ENCODE data around the gene STARD8. TPM values are rescaled to one million over a fixed set of nuclear protein-coding genes. Genes with fewer than 3 reads are reported as not detected.

The STARD8 gene
- total and polyA plus RNA-seq, 4 experiments from 2014 or later, result 0.14 to 0.86 (median 0.47) TPM; not detected in 1

DNA sequence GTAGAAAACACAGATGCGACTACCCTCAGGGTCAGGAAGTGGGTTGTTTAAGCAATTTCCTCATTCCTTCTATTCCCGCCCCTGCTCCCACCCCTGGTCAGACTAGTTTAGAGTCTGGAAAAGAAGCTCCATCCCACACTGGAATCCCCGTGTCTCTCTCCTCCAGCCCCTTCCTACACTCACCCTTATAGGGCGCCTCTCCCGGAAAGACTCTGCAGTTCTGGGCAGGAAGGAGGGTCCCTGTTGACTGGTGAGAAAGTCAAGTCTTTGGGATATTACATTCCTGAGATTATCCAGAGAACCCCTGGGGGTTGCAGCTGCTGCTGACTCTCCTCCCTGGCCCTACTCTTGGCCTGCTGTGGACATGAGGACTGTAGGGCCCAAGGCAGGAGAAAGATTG, 11.9 kb downstream of the STARD8 start:
- DNase-seq, result no peak
- Histone ChIP-seq H3K27ac (ENCODE audit: low read depth, low read length) (no peak overlapping the region), H3K4me1 (ENCODE audit: insufficient read depth, low read length) (no peaks in the 10 kb centered on the region), H3K27me3 (ENCODE audit: insufficient read depth, low read length) (no peaks in the 10 kb centered on the region), H3K36me3 (ENCODE audit: insufficient read depth, low read length) (no peaks in the 10 kb centered on the region), H3K4me3 (ENCODE audit: low read length in 2 of 2) (no peak overlapping the region), H3K9me3 (ENCODE audit: control insufficient read depth in 1 of 2, low read length in 2 of 2) (no peaks in the 10 kb centered on the region)
- no peaks in the 10 kb centered on the region for H3K4me1 Mint-ChIP-seq
- no peaks in the 10 kb centered on the region for H3K27me3 Mint-ChIP-seq
- ChIA-PET CTCF (ENCODE audit: partially characterized antibody) (no interaction called here), POLR2A (ENCODE audit: partially characterized antibody) (no interaction called here)
- H3K4me3 Mint-ChIP-seq, result no peak overlapping the region
- peaks cover 0 to 1% (median 0%) of the 10 kb centered on the region in 8 donors for H3K9me3 Mint-ChIP-seq
- no peaks in the 10 kb centered on the region for H3K36me3 Mint-ChIP-seq
- intact Hi-C loops (cut with micrococcal nuclease), result no loop called here
- H3K27ac Mint-ChIP-seq, result no peak overlapping the region

DNA sequence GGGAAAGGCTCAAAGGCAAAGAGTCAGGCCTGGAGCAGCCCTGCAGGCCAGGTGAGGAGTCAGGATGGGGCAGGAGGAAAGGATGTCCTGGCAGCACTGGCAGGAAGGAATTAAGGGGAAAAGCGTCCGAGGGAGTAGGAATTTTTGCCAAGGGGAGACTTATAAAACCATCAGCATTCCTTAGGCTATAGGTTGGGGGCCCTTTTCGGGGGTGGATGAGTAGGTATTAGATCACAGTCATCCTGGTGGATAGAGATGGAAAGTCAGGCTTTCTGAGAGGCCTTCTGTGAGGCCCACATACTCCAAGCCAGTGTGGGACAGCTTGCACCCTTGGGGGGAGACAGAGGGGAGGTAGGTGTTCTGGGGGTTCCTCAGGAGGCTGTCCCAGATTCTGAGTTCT, 12.3 kb downstream of the STARD8 start:
- no peaks in the 10 kb centered on the region for H3K4me1 Mint-ChIP-seq
- POLR2A ChIA-PET (ENCODE audit: partially characterized antibody), result no interaction called here

DNA sequence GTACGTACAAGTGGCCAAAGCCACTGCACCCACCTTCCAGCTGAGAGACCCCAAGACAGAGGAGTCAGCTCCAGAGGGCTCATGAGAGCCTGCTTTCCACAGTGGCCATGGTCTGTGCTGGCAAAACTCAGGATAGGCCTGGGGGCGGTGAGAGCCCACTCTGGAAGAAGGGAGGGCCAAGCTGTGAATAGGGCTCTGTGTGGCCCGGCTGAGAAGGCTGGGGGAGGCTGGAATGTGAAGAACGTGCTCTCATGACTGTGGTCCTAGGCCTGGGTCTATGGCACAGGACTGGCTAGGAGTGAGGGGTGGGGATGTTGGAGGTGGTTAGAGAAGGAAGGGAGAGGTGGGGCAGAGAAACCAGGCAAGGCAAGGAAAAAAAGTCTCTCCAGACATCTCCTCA, 13.3 kb downstream of the STARD8 start:
- ChIA-PET POLR2A (ENCODE audit: partially characterized antibody) (no interaction called here), CTCF (ENCODE audit: partially characterized antibody) (no interaction called here)
- DNase-seq, result no peak
- H3K27me3 Mint-ChIP-seq, result no peaks in the 10 kb centered on the region
- Histone ChIP-seq H3K36me3 (ENCODE audit: insufficient read depth, low read length) (no peaks in the 10 kb centered on the region), H3K9me3 (ENCODE audit: control insufficient read depth in 1 of 2, low read length in 2 of 2) (no peaks in the 10 kb centered on the region), H3K27ac (ENCODE audit: low read depth, low read length) (no peak overlapping the region), H3K4me3 (ENCODE audit: low read length in 2 of 2) (no peak overlapping the region), H3K27me3 (ENCODE audit: insufficient read depth, low read length) (no peaks in the 10 kb centered on the region), H3K4me1 (ENCODE audit: insufficient read depth, low read length) (no peaks in the 10 kb centered on the region)
- peaks cover 0 to 2% (median 0%) of the 10 kb centered on the region in 8 donors for H3K9me3 Mint-ChIP-seq
- H3K4me3 Mint-ChIP-seq, result no peak overlapping the region
- no peaks in the 10 kb centered on the region for H3K4me1 Mint-ChIP-seq
- no peaks in the 10 kb centered on the region for H3K36me3 Mint-ChIP-seq
- no peak overlapping the region for H3K27ac Mint-ChIP-seq
- intact Hi-C loops (cut with micrococcal nuclease), result no loop called here

More for the DNA sequence above, 12.3 kb downstream of the STARD8 start:
- H3K36me3 Mint-ChIP-seq, result no peaks in the 10 kb centered on the region
- Histone ChIP-seq H3K4me1 (ENCODE audit: insufficient read depth, low read length) (no peaks in the 10 kb centered on the region), H3K36me3 (ENCODE audit: insufficient read depth, low read length) (no peaks in the 10 kb centered on the region), H3K27ac (ENCODE audit: low read depth, low read length) (no peak overlapping the region), H3K4me3 (ENCODE audit: low read length in 2 of 2) (no peak overlapping the region), H3K27me3 (ENCODE audit: insufficient read depth, low read length) (no peaks in the 10 kb centered on the region), H3K9me3 (ENCODE audit: control insufficient read depth in 1 of 2, low read length in 2 of 2) (no peaks in the 10 kb centered on the region)
- no peaks in the 10 kb centered on the region for H3K27me3 Mint-ChIP-seq
- H3K4me3 Mint-ChIP-seq, result no peak overlapping the region
- DNase-seq, result no peak
- peaks cover 0 to 2% (median 0%) of the 10 kb centered on the region in 8 donors for H3K9me3 Mint-ChIP-seq
- CTCF ChIA-PET (ENCODE audit: partially characterized antibody), result no interaction called here
- intact Hi-C loops (cut with micrococcal nuclease), result no loop called here
- H3K27ac Mint-ChIP-seq, result no peak overlapping the region

DNA sequence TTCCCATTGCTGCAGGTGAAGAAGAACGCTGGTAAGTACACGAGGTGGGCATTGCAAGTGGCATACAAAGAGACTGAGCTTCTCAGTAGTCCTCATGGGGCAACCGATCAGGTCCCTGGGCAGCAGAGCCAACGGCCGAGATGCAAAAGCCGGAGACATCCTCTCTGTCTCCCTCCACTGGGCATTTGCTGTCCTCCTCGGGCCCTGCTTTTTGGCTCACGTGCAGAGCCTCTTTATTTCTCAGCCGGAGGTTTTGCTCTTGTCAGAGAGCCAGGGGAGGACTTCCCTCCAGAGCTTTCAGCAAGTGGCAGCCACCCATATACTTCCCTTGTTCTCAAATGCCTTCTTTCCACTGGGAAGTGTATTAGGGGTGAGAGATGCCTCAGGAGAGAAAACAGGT, 18.0 kb downstream of the STARD8 start:
- ChIA-PET POLR2A (ENCODE audit: partially characterized antibody) (no interaction called here), CTCF (ENCODE audit: partially characterized antibody) (no interaction called here)
- Mint-ChIP-seq H3K27ac (no peak overlapping the region), H3K4me1 (no peaks in the 10 kb centered on the region), H3K36me3 (no peaks in the 10 kb centered on the region), H3K27me3 (no peaks in the 10 kb centered on the region), H3K9me3 (peaks cover 0 to 2% (median 0%) of the 10 kb centered on the region in 8 donors), H3K4me3 (no peak overlapping the region)
- H3K27ac ChIP-seq (ENCODE audit: low read depth, low read length), result no peak overlapping the region
- DNase-seq, result no peak
- no peaks in the 10 kb centered on the region for H3K36me3 ChIP-seq (ENCODE audit: insufficient read depth, low read length)
- H3K4me3 ChIP-seq (ENCODE audit: low read length in 2 of 2), result no peak overlapping the region
- no peaks in the 10 kb centered on the region for H3K9me3 ChIP-seq (ENCODE audit: control insufficient read depth in 1 of 2, low read length in 2 of 2)
- H3K4me1 ChIP-seq (ENCODE audit: insufficient read depth, low read length), result no peaks in the 10 kb centered on the region
- no peaks in the 10 kb centered on the region for H3K27me3 ChIP-seq (ENCODE audit: insufficient read depth, low read length)
- intact Hi-C loops (cut with micrococcal nuclease), result no loop called here

DNA sequence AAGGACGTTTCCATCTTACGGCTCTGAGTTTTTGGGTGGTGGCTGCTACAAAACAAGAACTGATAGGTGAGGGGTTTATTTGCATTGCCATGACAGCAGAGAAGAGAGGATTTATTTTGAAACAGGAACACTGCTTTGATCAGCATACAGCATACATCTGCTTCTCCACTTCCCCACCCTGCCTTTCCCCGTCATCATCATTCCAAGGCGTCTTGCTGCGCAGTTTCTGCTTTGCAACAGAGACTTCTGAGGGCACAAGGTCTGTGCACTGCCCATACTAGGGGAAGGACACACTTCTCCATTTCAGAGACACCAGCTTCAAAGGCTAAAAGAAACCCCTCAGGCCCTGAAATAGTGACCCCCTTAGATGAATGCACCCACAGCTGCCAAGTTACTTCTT, 19.1 kb downstream of the STARD8 start:
- Histone ChIP-seq H3K9me3 (ENCODE audit: control insufficient read depth in 1 of 2, low read length in 2 of 2) (no peaks in the 10 kb centered on the region), H3K4me1 (ENCODE audit: insufficient read depth, low read length) (no peaks in the 10 kb centered on the region), H3K36me3 (ENCODE audit: insufficient read depth, low read length) (no peaks in the 10 kb centered on the region), H3K27me3 (ENCODE audit: insufficient read depth, low read length) (no peaks in the 10 kb centered on the region), H3K27ac (ENCODE audit: low read depth, low read length) (no peak overlapping the region), H3K4me3 (ENCODE audit: low read length in 2 of 2) (no peak overlapping the region)
- intact Hi-C loops (cut with micrococcal nuclease), result no loop called here
- ChIA-PET CTCF (ENCODE audit: partially characterized antibody) (no interaction called here), POLR2A (ENCODE audit: partially characterized antibody) (no interaction called here)
- Mint-ChIP-seq H3K4me3 (no peak overlapping the region), H3K36me3 (no peaks in the 10 kb centered on the region), H3K4me1 (no peaks in the 10 kb centered on the region), H3K27me3 (no peaks in the 10 kb centered on the region), H3K9me3 (peaks cover 0 to 2% (median 0%) of the 10 kb centered on the region in 8 donors), H3K27ac (no peak overlapping the region)
- no peak for DNase-seq

DNA sequence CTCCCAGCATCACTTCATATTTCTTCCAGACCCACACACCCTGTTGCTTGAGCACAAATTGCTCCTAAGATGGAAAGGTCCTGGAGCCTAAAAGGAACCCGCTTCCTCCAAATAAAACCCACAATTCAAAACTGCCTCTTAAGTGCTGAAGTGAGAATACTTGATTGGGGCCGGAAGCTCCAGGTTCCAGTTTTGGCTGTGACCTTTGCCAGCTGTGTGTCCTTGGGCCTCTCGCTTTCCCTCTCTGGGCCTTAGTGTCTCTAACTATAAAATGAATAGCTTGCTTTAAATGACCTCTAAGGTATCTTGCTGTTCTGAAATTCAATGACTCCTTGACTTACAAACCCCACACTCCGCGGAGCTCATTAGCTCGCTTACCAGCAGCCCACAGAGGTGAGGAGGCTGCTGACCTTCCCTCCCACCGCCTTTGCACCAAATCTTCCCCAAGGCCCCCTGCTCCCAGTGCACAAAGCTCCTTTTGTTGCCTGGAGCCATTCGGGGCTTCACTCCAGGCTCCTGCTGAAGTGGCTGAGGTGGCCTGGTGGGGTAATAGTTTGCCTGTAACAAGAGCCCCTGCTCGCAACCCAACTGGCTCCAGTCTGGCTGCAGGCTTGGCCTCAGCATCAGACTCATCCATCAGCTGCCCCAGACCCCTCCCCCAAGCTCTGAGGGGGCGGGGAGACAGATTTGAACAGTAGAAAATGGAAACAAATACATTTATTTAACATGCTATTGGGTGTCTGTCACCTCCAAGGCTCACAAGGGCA, 21.8 kb downstream of the STARD8 start:
- H3K27ac Mint-ChIP-seq, result no peak overlapping the region
- no peaks in the 10 kb centered on the region for H3K9me3 ChIP-seq (ENCODE audit: control insufficient read depth in 1 of 2, low read length in 2 of 2)
- no peaks in the 10 kb centered on the region for H3K27me3 ChIP-seq (ENCODE audit: insufficient read depth, low read length)
- no peak for DNase-seq
- H3K4me3 ChIP-seq (ENCODE audit: low read length in 2 of 2), result no peak overlapping the region
- no peaks in the 10 kb centered on the region for H3K27me3 Mint-ChIP-seq
- POLR2A ChIA-PET (ENCODE audit: partially characterized antibody), result no interaction called here
- no peaks in the 10 kb centered on the region for H3K36me3 ChIP-seq (ENCODE audit: insufficient read depth, low read length)
- CTCF ChIA-PET (ENCODE audit: partially characterized antibody), result no interaction called here
- H3K27ac ChIP-seq (ENCODE audit: low read depth, low read length), result no peak overlapping the region
- peaks cover 0 to 2% (median 0%) of the 10 kb centered on the region in 8 donors for H3K9me3 Mint-ChIP-seq
- intact Hi-C loops (cut with micrococcal nuclease), result no loop called here
- no peaks in the 10 kb centered on the region for H3K36me3 Mint-ChIP-seq
- no peaks in the 10 kb centered on the region for H3K4me1 Mint-ChIP-seq
- no peak overlapping the region for H3K4me3 Mint-ChIP-seq
- H3K4me1 ChIP-seq (ENCODE audit: insufficient read depth, low read length), result no peaks in the 10 kb centered on the region

DNA sequence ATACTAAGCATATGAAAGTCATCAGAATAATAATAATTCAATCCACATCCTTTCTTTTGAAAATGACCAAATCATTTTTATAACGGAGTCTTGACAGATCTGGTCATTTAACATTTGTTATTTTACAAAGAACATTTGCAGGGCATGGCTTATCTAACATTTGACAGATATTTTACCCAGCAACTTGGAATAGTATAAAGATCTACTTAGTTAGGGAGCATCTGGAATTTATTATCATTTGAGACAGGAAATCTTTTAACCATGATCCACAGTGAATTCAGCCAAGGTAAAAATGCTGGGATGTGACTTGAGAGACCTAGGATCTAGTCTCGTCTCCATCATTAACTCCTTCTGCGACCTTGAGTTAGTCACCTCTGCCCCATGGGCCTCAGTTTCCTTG, 22.4 kb downstream of the STARD8 start:
- POLR2A ChIA-PET (ENCODE audit: partially characterized antibody), result no interaction called here
- H3K4me1 Mint-ChIP-seq, result no peaks in the 10 kb centered on the region
- Histone ChIP-seq H3K36me3 (ENCODE audit: insufficient read depth, low read length) (no peaks in the 10 kb centered on the region), H3K27ac (ENCODE audit: low read depth, low read length) (no peak overlapping the region), H3K27me3 (ENCODE audit: insufficient read depth, low read length) (no peaks in the 10 kb centered on the region), H3K4me3 (ENCODE audit: low read length in 2 of 2) (no peak overlapping the region), H3K4me1 (ENCODE audit: insufficient read depth, low read length) (no peaks in the 10 kb centered on the region), H3K9me3 (ENCODE audit: control insufficient read depth in 1 of 2, low read length in 2 of 2) (no peaks in the 10 kb centered on the region)
- peaks cover 0 to 2% (median 0%) of the 10 kb centered on the region in 8 donors for H3K9me3 Mint-ChIP-seq
- no peak overlapping the region for H3K27ac Mint-ChIP-seq
- no peak overlapping the region for H3K4me3 Mint-ChIP-seq
- CTCF ChIA-PET (ENCODE audit: partially characterized antibody), result no interaction called here
- intact Hi-C loops (cut with micrococcal nuclease), result no loop called here
- no peaks in the 10 kb centered on the region for H3K27me3 Mint-ChIP-seq
- DNase-seq, result no peak
- H3K36me3 Mint-ChIP-seq, result no peaks in the 10 kb centered on the region

DNA sequence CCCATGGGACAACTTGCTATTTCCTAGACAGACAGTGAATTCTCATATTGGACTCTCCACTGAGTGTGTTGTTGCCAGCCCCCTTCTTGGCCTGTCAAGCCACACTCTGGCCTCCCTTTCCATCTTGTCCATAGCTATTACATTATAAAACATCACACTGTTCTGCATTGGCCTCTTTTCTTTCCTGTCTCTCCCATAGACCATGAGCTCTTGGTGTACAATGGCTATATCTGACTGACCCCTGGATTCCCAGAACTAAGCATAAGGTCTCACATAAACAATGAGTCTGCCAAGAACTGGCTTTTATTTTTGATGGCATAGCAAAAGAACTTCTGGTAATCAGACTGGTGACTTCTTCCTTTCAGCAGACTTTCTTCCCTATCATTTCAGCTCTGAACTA, 23.8 kb downstream of the STARD8 start:
- no peak overlapping the region for H3K4me3 Mint-ChIP-seq

More for the DNA sequence above, 23.8 kb downstream of the STARD8 start:
- Mint-ChIP-seq H3K27ac (no peak overlapping the region), H3K27me3 (no peaks in the 10 kb centered on the region), H3K36me3 (no peaks in the 10 kb centered on the region), H3K9me3 (peaks cover 0 to 2% (median 0%) of the 10 kb centered on the region in 8 donors), H3K4me1 (no peaks in the 10 kb centered on the region)
- H3K9me3 ChIP-seq (ENCODE audit: control insufficient read depth in 1 of 2, low read length in 2 of 2), result no peaks in the 10 kb centered on the region
- ChIA-PET POLR2A (ENCODE audit: partially characterized antibody) (no interaction called here), CTCF (ENCODE audit: partially characterized antibody) (no interaction called here)
- intact Hi-C loops (cut with micrococcal nuclease), result no loop called here
- DNase-seq, result no peak
- H3K36me3 ChIP-seq (ENCODE audit: insufficient read depth, low read length), result no peaks in the 10 kb centered on the region
- H3K4me1 ChIP-seq (ENCODE audit: insufficient read depth, low read length), result no peaks in the 10 kb centered on the region
- no peak overlapping the region for H3K27ac ChIP-seq (ENCODE audit: low read depth, low read length)
- no peak overlapping the region for H3K4me3 ChIP-seq (ENCODE audit: low read length in 2 of 2)
- no peaks in the 10 kb centered on the region for H3K27me3 ChIP-seq (ENCODE audit: insufficient read depth, low read length)

Data from CD4-positive, alpha-beta memory T cell (primary cell).